Epithelial cell of prostate (primary cell): Measurements from ENCODE around the gene RHOBTB3.
"Not testable (repeated sequence)": the region's sequence is repeated elsewhere in the genome, so short reads cannot be mapped to it uniquely, and the experiment has no call there.

Experiments
- DNase-seq: peaks from one replicate; pipeline ENCODE4 v3.0.0-alpha.2; 2011; ENCODE audit warnings: low read depth, low spot score
- H3K27ac ChIP-seq: fragments of 450-650 bp; 2 replicates; pipeline ENCODE4 v1.5.1; 2017; ENCODE audit warnings: mild to moderate bottlenecking

RHOBTB3 gene

DNA sequence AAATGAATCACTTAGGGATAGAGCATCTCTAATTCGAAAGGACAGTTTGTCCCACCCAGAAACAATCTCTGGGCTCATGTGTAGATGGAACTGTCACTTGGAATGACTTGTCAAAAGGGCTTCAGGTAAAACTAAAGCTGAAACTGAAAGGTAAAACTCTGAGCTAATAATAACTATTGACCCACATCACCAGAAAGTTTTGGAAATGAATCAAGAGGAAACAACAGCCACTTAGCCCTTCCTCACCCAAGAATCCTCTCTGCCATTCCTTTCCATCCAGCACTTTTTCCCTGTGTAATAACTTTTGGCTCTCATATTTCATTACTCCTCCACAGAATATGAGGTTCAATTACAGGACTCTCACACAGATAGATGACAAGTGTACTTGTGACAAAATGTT, 105.4 kb downstream of the RHOBTB3 start:
- peak overlapping the region; percentile 68 for H3K27ac ChIP-seq
- DNase-seq, result no peak

DNA sequence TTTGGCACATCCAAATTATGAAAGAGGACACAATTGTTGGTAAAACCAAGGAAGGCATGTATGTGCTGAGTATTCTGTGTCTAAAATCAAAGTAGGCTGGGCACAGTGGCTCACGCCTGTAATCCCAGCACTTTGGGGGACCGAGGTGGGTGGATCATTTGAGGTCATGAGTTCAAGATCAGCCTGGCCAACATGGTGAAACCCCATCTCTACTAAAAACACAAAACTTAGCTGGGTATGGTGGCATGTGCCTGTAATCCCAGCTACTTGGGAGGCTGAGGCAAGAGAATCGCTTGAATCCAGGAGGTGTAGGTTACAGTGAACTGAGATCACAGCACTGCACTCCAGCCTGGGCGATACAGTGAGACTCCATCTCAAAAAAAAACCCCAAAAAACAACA, 105.8 kb downstream of the RHOBTB3 start:
- H3K27ac ChIP-seq, result peak overlapping the region; percentile 68
- DNase-seq, result not testable (repeated sequence)

DNA sequence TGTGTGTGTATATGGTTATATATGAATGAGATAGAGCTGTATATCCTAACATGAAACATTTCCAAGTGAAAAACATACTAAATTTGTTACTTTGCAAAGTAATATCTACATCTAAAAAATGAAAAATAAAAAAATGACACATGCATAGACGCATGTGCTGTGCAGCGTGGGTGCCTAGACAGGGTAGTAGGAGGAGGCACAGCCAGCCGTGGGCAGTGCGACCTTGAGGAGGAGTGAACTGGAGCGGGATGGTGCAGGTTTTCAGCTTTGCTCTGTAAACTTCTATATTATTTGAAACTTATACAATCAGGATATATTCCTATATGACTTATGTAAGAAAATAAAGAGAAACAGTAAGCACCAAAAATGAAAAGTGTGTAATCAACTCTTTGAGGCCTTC, 106.4 kb downstream of the RHOBTB3 start:
- peak overlapping the region; percentile 68 for H3K27ac ChIP-seq
- no peak for DNase-seq

DNA sequence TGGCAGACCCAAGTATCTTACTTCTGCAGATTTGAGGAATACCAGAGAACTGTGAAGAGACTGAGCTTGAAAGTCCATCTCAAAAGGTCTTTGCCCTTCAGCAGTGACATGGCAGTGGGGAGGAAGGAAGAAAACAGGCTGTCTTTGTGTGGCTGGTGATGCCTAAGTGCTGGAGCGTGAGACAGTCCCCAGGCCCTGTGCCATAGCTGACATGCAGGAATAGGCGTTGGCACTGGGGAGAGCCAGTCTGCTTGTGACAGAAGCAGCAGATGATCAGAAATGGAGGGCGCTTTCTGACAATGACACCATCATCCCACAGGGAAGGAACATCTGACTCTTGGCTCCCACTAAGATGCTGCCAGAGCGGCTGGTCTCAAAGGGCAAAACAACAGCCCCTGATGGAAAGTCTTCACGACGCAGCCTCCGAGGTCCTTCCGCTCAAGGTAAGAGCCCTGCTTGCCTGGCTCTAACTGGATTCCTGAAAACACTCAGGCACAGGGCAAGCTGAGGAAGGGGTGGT, 106.9 kb downstream of the RHOBTB3 start:
- no peak for DNase-seq
- H3K27ac ChIP-seq, result peak overlapping the region; percentile 68

DNA sequence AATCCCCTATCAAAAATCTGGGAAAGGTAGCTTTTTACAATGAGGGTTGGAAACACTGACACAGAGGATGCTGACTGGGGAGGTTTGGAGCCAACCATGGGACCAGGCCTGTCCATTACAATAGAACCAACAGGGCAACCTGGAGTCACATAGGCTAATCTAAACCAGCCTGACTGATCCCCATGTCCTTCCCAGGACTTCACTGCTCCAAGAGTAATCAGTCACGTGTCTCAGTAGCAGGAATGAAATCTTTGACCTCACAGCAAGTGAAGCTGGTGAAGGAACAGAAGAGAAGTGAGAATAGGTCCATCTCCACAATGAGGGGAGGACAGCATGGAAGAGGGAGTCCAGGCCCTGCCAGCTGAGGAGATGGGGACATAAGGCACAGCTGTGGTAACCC, 107.4 kb downstream of the RHOBTB3 start:
- DNase-seq, result no peak
- H3K27ac ChIP-seq, result peak overlapping the region; percentile 44

DNA sequence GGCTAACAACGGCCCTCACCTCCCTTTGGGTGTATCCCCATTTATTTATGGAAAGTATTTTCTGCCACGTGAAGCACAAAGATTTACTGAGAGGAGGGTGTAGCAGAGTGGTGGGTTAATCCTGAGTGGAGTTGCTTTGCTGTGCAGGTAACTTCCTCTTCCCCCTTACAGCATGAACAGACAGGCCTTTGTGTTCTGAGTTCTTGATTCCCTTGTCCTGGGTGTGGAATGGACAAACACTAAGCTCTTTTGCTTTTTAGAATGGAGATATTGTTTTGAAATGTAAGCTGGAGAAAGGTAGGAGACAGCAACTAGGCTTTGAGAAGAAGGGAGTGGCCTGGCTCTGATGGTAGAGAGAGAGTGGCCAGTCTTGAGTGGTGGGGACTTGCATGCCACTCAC, 108.5 kb downstream of the RHOBTB3 start:
- peak overlapping the region; percentile 44 for H3K27ac ChIP-seq
- DNase-seq, result no peak

DNA sequence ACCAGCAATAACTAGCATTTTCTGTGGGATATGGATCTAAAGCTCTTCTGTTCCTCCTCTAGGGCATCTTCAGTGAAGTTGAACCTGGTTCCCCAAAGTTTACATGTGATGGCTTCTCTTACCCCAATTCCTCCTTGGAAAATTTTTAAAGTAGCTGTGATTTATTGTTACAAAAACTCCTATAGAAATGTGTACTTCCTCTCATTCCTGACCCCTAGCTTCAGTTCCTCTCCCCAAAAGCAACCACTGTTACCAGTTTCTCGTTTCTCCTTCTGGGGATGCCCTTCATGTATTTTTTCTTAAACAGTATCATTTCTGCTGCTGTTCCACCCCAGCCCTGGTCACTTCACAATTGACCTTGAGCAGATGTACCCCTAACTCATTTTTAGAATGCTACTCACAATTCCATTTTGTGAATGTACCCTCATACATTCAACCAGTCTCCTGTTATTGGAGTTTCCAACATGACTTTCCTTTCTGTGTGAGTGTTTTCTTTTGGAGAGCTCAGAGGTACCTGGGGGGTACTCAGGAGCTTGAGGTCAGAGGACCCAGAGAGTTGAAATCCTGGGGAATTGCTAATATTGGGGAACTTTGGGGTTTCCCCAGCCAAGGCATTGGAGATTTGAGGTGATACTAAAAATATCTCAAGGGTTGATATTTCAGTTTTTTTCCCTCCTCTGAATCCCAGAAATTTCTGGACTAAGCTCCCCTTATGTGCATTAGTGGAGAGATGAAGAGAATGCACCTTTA, 110.0 kb downstream of the RHOBTB3 start:
- DNase-seq, result no peak

DNA sequence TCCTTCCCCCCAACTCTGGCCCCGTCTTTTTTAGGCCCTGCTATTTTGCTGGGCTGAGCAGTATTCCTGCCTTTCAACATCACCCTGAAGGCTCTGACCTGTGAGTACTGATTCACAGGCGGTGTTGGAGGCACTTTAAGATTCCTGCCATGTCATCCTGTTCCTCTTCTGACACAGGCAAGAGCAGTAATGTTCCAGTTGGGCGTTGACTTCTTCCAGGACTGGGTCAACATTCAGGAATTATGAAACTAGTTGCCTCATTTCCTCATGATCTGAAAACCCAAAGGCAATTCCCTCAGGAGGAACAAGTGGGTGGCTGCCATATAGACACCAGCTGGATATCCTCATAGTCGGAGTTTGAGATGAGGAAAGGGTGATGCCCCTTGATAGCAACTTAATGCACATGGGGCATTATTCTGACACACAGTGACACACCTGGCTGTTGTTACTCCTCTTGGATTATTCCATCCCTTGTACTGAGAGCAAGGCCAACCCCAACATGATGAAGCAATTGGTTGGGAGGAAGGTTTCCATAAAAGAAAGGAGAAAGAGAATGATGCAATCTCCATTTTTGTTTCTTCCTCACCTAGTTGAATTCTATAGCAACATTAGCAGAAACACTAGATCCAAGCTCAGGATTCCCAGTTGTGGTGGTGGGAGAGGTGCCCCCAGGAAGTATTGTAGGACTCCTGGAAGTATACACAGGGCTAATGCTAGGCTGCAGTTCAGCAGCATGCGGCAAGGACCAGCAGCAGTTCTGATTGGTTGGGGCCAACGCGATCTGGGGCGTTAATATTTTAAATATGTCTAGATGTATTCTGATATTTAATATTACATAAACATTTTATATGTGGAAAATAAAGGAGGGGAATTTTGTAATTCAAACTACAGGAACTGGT, 111.0 kb downstream of the RHOBTB3 start:
- DNase-seq, result no peak
- peak overlapping the region; percentile 84 for H3K27ac ChIP-seq

More for the DNA sequence above, 110.0 kb downstream of the RHOBTB3 start:
- H3K27ac ChIP-seq, result peak overlapping the region; percentile 84

DNA sequence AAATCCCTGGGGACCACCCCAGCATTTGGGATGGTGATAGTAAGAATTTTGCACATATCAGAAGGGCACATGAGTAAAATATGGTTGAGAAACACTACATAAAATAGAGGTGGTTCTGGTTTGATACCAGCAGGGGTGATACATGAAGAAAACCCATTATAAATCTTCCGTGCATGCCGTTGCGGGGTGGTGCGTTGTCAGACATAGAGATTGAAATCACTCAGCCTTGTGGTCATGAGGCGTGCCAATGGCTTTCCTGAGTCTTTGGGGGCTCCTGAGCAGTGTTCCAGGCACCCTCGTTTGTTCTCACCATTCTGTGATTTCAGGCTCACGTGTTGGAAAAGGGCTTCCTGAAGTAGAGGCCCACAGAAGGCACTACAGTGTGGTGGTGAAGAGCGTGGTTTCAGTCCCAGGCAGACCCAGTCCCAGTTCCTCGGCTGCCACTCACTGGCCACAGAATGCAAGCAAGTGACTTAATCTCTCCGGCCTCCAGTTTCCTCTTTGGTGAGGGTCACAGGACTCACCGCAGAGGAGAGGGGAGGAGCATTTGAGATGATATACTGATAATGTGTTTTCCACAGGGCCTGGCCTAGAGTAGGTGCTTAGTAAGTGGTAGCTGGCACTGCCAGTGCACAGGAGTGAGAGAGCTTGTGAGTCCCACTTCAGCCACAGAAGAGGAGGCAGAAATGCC, 111.9 kb downstream of the RHOBTB3 start:
- DNase-seq, result no peak
- peak overlapping the region; percentile 84 for H3K27ac ChIP-seq

DNA sequence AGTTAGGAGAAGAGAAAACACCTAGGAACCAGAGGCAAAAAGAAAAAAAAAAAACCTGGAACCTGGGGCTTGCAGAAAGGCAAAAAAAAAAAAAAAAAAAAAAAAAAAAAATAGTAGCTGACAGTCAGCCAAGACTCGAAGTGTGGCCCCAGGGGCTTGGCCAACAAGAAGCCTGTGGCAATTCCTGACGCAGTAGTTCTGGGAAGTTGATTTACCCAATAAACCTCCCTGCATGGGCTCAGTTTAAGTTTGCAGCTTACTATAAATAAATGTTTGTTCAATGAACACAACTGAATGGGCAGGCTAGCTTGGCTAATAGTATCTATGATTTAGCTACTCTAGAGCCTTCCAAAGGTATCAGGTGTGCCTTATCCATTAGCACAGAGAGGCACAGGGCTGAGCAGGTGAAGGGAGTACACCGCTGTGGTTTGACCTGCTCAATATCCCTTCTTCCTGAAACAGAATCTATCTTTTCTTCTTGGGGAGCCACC, 112.6 kb downstream of the RHOBTB3 start:
- DNase-seq, result no peak
- H3K27ac ChIP-seq, result peak overlapping the region; percentile 84

DNA sequence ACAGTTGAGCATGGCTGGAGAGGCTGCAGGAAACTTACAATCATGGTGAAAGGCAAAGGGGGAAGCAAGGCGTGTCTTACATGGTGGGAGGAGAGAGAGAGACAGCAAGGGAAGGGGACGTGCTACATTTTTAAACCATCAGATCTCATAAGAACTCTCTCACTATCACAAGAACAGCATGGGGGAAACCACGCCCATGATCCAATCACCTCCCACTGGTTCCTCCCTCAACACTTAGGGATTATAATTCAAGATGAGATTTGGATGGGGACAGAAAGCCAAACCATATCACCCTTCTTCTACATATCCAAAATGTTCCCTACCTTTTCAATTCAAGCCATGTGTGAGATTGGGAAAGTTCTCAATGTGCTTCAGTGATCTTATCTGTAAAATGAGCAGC, 114.3 kb downstream of the RHOBTB3 start:
- H3K27ac ChIP-seq, result no peak overlapping the region
- DNase-seq, result no peak
